NT2/D1 (cell line): ENCODE data around the gene PNPLA6.

Experiments
- SUZ12 ChIP-seq: IDR thresholded peaks from 2 replicates; pipeline ENCODE4 v1.6.1; 2011; ENCODE audit not compliant: insufficient read length, insufficient read depth; ENCODE audit errors: extremely low read depth
- YY1 ChIP-seq: IDR thresholded peaks from 2 replicates; pipeline ENCODE4 v1.6.1; 2011; ENCODE audit not compliant: insufficient read length, insufficient read depth
- ZNF274 ChIP-seq: IDR thresholded peaks from 2 replicates; pipeline ENCODE4 v1.6.1; 2011; ENCODE audit warnings: mild to moderate bottlenecking, low read depth, low read length

GRCh38 chr19:7602240-7602934 lies 66.9 kb downstream of the PNPLA6 start:
- no peak for TF ChIP-seq YY1
- TF ChIP-seq ZNF274, result no peak
- TF ChIP-seq SUZ12, result no peak
